Activated CD4-positive, alpha-beta T cell treated with anti-CD3 and anti-CD28 coated beads, Interleukin-2, amount 50 U/mL, for 1 hour (primary cell): ENCODE results near the gene RMI2.
"Not testable (repeated sequence)": the region's sequence is repeated elsewhere in the genome, so short reads cannot be mapped to it uniquely, and the experiment has no call there.

Source experiments
- DNase-seq: peaks from one replicate; pipeline ENCODE4 v3.0.0-alpha.2; 2020

Gene RMI2

DNA sequence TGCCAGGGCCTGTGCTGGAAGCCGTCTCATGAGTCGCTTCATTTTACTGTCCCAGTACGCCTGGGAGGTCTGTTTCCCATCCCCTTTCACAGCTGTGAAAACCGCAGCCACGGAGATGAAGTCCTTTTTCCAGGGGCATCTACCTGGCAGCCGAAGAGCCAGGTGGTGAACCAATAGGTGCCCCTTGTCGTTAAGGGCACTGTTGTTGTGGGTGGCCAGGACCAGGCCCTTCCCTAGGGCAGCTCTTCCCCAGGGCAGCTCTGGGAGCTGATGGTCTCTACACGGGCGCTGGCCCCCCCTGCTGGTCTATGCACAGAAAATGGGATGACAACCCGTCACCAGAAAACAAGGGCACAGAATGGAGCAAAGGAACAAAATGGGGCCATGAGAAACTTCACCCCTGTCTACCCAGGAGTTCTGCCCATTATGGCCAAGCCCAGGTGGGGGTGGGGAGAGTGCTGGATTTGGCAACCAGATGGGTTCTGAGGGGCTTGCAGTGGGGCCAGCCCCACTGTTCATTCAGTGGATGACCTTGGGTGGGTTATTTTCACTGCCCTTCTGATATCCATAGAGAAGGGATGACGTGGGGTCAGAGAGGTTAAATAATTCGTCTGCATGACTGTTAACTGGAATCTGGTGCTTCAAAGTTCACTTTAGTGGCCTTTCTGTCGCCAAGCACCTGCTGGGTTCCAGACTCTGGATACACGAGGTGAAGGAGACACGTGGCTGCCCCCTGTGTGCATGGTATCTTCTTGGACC is 11.5 kb downstream of the RMI2 start:
- peak; percentile 52 for DNase-seq

DNA sequence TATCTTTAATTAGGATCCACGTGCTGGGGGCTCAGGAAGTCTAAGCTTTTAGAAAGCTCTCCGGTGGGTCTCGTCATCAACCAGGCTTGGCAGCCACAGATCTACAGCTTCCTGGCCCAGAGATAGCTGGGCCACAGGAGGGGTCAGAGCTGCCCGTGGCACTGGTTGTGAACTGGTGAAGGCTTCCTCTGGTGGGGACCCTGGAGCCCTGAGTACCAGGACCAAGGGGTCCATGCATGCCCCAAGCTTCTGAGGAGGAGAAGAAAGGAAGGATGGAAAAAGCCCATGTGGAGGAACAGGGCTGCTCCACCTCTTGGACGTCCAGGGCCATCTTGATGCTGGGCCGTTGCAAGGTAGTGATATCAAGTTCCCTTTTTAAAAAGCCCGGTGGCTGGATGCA is 13.3 kb downstream of the RMI2 start:
- no peak for DNase-seq

DNA sequence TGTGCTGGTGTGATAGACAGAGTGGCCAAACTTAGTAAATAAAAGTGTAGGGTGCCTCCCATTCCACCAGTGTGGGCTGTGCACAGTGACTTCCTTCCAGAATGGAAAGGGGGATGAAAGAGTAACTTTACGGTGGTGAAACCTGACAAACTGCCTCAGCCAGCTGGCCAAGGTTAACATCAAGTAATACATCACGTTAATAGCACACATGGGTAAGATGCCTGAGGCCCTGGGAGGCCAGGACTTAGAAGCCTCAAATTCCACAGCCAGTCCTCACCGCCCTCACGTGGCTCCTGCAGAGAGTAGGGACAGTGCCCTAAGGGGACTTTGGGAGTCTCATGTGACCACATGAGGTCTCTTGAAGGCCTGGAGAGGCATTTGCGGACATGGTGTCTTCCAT is 14.1 kb downstream of the RMI2 start:
- DNase-seq = no peak

DNA sequence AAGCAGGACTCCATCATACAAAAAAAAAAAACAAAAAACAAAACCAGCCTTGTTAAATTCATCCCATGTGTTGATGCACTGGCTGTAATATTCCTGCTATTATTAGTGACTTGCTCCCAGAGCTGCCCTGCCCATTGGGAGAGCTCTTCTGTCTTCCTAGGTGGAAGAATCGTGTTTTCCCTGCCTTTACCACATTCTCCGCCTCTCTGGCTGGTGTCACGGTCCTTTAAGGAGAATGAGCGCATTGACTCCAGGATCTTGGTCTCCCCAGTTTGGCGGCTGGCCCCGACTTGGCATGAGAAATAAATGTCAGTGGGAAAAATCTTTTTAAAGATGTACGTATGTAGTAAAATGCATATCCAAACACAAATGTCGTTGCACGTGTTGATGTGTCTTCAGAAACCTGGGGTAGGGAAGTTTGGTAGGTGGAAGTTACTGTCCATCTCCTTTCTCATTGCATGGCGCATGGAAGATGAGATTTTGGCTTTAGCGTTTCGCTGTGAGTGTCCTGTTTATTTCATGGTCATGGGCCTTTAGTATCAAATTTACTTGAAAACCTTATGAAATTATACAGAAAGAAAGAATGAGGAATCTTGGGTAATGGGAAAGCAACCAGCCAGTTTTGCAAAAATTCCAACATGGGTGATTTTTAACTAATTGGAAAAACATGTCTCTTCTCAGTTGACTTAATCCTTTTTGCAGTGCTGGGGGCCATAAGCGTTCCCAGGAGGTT is 15.5 kb downstream of the RMI2 start:
- no peak for DNase-seq

DNA sequence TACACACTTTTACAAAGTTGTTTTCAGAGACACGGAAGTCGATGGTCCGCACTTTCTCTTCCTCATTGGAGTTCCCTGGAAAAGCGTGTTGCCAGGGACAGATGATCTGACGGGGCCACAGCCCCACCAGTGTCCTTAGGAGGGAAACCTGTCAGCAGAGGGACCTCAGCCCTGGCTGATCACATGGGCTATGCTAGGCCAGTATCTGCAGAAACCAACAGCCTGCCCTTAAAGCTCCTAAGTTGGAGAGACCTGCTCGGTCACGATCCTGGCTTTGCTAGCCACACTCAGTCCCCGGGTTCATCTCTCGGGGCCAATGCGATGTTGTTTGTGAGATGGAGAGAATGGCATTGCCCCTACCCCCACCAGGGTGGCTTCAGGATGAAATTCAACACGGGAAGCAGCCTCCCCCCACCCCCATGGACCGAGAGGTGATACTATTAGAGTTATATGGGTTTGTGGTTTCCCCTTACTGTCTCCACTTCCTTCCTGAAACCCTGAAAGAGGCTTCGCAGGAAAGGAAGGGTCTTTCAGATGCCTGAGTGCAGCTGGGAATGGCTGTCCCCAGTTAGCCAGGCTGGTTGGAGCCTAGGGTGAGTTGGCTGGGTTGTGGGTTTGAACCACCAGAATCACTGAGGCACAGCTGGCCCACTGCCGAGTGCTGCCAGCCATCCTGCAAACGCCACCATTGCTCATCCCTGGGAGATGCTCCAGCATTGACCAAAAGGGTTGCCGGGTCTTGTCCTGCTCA is 16.6 kb downstream of the RMI2 start:
- peak; percentile 8 for DNase-seq

DNA sequence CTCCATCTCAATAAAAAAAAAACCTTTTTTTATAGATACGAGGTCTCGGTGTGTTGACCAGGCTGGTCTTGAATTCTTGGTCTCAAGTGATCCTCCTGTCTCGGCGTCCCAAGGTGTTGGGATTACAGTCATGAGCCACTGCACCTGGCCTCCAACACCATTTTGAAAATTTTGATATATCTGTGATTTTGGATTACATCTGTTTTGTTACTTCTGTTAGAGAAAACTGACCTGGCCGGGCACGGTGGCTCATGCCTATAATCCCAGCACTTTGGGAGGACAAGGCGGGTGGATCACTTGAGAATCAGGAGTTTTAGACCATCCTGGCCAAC is 18.6 kb downstream of the RMI2 start:
- DNase-seq = no peak

DNA sequence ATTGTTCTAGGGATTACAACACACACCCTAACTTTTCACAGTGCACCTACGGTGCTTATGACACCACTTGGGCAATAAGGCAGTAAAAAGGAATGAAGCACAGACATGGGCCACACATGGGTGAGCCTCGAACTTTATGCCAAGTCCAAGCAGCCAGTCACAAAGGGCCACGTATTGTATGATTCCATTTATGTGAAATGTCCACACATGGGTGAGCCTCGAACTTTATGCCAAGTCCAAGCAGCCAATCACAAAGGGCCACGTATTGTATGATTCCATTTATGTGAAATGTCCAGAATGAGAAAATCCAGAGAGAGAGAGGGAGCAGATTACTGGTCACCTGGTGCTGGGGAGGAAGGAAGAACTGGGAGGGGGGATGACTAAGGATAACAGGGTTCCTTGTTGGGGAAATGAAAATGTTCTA is 22.2 kb downstream of the RMI2 start:
- no peak for DNase-seq

DNA sequence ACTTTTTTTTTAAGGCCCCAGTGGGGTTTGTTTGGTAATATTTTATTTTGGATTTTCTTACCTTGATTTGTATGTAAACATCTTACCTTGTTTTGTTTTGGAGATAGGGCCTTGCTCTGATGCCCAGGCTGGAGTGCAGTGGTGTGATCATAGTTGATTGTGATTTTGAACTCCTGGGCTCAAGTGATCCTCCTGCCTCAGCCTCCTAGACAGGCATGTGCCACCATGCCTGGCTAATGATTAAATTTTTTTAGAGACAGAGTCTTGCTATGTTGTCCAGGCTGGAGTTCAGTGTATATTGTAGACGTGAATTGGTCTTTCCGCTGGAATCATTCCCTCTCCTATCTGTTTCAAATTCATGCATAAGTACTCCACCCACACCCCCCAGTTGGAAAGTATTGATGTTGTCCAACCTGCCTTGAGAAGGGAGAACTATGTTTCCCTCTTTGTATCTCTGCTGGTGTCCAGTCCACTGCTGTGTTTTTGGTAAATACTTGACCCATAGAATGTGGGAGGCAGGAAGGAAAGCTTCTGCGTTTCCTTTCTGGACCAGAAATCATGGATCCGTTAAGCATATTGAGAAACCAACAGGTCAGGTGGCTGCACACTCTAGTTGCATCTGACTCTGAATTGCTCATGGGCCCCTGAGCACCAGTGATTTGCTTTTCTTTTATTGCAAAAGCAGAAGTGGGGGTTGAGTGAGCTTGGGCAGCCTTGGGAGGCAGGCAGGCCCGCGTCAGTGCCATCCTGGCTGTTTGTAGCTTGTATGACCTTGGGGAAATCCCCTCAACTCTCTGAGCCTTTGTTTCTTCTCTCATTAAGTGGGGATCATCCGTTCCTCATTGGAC is 25.0 kb downstream of the RMI2 start:
- DNase-seq = no peak

DNA sequence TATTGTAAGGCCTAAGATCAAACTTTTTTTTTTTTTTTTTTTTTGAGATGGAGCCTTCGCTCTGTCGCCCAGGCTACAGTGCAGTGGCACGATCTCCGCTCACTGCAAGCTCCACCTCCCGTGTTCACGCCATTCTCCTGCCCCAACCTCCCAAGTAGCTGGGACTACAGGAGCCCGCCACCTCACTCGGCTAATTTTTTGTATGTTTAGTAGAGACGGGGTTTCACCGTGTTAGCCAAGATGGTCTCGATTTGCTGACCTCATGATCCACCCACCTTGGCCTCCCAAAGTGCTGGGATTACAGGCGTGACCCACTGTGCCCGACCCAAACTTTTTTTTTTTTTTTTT is 25.6 kb downstream of the RMI2 start:
- not testable (repeated sequence) for DNase-seq

DNA sequence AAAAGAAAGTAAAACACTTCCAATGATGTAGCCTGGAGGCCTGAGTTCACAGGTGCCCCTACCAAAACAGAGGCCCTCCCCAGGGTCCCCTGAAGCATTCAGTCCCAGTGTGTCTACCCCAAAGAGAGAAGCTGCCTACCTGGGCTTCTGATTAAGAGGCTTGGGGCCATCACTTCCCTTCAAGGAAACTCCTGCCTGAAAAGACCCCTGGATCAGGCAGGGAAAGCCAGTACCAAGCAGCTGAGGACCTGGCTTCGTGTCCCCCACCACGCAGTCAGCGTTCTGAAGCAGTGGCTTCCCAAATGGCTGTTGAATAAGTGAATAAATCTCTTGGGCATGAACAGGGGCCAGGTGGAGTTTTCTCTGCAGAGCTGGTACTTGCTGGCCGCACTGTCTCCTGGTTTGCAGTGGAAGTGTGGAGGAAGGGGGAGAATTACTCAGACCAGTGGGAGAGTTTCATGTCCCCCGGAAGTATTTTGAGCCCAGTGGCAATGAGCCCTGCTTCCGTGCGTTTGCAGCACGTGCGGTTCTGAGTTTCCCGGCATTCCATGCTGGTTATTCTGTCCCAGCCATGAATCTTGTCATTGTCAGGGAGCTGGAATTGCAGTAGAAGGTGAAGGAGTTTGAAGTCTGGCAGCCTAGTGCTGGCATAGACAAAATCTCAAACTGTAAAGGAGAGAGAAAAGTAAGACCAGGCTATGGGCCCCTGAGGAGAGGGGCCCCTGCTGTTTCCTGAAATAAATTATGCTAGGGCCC is 27.0 kb downstream of the RMI2 start:
- no peak for DNase-seq

DNA sequence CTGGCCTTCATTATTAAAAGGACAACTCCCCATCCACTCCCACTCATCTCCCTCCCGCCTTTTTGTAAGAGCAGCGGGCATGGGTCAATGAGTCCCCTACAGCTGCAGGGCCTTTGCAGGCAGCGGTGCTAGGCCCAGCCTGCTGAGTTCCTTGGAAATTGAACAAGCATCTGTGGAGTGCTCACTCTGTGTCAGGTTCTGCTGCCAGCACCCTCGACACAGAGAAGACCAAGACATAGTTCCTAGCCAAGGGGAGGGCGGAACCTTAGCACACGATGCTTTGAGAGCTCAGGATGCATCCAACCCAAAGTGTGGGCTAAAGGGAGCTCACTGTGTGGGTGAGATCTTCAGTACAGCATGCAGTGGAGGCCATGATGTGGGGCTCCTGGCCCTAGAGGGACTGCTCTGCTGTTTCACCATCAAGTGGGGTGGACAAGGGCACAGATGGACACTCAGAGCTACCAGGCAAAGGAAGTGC is 27.6 kb downstream of the RMI2 start:
- no peak for DNase-seq

DNA sequence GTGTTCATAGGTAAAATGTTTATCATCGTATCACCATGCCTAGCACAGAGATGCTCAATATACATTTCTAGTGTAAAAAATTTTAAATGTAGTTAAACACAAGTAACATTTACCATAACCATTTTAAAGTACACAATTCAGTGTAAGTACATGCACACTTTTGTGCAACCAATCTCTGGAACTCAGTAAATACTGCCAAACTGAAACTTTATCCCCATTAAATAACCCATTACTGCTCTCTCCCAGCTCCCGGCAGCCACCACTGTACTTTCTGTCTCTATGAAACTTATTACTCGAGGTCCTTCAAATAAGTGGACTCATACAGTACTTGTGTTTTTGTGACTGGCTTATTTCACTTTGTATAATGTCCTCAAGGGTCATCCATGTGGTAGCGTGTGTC is 29.0 kb downstream of the RMI2 start:
- DNase-seq = no peak

DNA sequence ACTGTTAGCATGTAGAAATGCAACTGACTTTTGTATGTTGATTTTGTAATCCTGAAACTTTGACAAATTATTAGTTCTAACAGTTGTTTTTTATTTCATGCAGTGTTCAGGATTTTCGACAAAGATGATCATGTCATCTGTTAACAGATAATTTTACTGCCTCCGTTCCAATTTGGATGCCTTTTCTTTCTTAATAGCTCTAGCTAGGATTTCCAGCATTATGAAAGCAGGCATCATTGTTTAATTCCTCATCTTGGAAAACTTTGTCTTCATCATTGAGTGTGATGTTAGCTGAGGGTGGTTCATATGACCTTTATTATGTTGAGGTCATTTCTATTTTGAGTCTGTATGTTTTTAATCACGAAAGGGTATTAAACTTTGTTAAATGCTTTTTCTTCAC is 31.9 kb downstream of the RMI2 start:
- no peak for DNase-seq

DNA sequence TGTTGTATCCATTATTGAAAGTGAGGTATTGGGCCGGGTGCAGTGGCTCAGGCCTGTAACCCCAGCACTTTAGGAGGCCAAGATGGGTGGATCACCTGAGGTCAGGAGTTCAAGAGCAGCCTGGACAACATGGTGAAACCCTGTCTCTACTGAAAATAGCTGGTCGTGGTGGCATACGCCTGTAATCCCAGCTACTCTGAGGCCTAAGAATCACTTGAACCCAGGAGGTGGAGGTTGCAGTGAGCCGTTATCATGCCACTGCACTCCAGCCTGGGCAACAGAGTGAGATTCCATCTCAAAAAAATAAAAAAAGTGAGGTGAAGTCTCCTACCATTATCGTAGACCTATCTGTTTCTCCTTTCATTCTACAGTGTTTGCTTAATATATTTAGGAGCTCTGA is 33.7 kb downstream of the RMI2 start:
- not testable (repeated sequence) for DNase-seq

DNA sequence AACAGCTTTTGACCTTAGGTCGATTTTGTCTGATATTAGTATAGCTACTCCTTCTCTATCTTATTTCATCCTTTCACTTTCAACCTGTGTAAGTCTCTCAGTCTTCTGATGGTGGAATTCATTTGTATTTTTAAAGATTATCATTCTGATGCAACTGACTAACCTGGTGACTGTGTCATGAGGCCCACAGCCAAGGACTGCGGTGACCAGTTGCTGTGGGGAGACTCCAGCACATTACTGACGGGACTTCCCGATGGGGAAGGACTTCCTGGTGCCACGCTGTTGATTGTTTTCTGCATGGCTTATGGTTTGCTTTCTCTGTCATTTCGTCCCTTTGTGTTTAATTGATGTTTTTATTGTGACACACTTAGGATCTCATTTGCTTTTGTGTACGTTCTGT is 34.2 kb downstream of the RMI2 start:
- no peak for DNase-seq

DNA sequence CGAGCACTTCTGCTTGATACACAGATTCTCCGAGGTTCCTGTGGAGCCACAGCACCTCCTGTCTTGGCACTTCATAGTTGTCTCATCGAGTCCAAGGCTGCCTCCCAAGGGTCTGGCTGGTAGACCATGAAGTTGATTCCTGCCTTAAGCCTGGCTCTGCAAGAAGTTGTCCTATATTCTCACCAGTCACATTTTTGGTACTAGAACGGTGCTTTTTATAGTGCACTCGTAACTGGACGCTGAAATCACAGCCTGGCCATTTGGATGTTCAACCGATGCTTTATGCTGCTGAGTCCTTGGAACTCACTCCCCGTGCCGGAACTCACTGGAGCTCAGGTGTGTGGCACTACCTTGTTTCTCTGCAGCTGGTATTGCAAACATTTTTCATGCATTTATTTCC is 35.6 kb downstream of the RMI2 start:
- DNase-seq = no peak

DNA sequence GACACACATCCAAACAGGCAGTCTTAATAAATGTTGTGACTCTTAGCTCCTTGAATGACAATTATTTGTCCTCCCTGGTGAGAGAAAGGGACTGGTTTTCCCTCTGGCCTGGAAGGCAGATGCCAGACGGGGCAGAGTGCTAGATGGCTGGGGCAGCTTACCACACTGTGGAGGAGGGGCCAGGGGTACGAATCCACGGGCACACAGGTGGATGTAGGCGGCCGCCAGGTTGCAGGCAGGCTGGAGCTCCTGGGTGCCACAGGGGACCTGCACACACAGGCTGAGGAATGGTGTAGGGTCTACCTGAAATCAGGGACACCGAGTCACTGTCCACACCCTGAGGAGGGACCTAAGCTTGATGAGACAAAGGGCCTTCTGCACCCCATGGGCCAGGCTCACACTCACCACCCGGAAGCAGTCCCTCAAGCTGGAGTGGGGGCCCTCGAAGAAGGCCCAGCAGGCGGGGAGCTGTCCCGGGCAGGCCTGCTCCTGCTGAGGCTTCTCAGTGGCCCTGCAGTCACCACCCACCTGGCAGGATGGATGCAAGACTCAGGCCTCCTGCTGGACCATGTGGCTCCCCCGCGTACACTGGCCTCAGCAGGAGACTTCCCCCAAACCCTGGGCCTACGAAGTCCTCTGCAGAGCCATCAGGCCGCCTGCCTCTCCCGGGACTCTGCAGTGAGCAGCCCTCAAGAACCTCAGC is 38.4 kb downstream of the RMI2 start:
- no peak for DNase-seq

DNA sequence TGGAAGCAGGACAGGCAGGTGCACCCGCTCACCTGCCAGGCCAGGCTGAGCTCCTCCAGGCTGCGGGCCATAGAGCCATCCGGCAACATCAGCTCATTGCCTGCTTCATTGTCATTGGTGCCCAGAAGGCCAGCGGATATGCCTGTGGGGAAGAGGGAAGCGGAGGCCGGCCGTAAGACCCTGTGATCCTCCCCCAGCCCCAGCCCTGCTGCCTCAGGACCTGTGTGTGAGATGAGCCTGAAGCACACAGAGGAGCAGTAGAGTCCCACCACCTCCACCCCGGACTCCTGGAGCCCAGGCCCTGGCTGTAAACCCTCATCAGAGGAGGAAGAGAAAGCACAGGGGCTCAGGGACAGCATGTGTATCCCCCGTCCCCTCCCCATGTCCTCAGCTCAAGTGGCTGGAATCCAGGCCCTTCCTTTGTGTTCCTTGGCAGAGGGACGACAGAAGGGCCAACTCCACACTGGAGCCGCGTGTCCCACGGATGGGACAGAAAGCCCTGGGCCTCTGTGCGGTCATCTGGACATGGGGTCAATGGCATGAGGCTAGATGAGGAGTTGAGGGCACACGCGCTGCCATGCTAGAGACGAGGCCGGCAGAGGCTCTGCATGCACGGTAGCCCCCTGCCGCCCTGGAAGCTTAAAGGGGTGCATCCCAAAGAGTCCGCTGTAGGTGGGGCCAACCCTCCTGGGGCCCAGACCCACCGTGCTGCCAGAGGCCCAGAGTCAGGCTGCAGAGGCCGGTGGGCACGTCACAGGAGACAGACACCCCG is 39.1 kb downstream of the RMI2 start:
- DNase-seq = no peak

DNA sequence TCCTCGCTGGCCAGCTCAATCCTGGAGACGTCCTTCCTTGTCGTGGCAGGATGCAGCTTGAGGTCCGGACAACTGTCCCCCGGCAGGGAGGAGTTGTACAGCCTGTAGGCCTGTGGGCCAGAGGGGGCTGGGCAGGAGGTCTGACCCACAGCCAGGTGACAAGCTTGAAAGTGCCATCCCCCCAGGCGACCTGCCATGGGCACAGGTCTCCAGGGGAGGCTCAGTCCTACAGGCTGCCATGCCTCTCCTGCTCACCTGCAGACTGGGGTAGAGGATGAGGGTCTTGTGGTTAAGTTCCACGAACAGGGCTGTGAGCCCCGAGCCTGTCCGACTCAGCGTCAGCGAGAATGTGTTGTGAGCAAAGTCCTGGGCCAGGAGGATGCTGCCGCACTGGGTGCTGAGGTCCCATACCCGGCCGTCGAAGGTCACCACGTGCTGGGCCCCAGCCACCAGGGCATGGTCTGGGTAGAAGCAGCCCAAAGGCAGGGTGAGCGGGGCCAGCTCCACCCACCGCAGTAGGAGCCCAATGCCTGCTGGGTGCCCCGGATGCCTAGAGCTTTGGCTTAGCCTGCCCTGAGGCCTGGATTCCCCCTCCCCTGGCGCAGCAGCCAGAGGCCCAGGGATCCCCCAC is 39.8 kb downstream of the RMI2 start:
- no peak for DNase-seq

DNA sequence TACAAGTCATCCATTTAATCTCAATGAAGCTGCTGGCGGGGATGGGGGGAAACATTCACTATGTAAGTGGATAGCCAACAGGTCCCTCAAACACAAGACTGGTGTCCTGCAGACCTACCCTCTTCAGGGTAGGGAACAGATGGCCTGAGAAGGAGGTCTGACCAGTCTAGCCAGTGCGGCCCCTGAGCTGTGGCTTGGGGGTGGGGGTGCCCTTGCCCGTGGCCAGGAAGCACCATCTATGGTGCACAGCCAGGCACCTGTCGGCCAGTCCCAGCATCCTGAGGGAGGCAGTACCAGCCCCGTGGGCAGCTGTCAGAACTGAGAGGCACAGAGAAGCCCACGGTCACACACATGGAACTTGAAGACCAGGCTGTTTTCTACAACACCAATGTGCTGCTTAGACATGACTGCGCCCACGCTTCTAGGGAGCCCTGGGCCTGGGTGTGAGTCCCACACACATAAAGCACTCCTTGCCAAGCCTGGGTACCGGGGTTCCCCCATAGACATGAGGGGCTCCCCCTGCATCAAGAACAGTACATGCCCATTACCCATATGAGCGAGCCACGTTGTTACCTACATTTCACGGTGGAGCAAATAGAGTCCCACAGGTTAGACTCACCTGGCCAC is 40.9 kb downstream of the RMI2 start:
- DNase-seq = no peak
